Gastrocnemius medialis (tissue), 4 donors: ENCODE results near the gene GRPEL1.

Source experiments
- POLR2A ChIP-seq, 2 donors: fragments of 450-650 bp; IDR thresholded peaks; one replicate each; pipeline ENCODE4 v1.6.1; 2017; ENCODE audit warnings: antibody characterized with exemption in 2 of 2, mild to moderate bottlenecking in 2 of 2, moderate library complexity in 2 of 2
- TF ChIP-seq, protein P1 (sequence below), 5 experiments: fragments of 450-650 bp in 3 of 5; fragments of 200-600 bp in 2 of 5; sonication (generic) in 2 of 5; IDR thresholded peaks in 4 of 5; conservative IDR thresholded peaks in 1 of 5; 1 replicate in 4 of 5; 2 replicates in 1 of 5; pipeline ENCODE4 v1.5.1; 2016 to 2019; ENCODE audit warnings: antibody characterized with exemption in 5 of 5, mild to moderate bottlenecking in 3 of 5, moderate library complexity in 3 of 5

DNA sequence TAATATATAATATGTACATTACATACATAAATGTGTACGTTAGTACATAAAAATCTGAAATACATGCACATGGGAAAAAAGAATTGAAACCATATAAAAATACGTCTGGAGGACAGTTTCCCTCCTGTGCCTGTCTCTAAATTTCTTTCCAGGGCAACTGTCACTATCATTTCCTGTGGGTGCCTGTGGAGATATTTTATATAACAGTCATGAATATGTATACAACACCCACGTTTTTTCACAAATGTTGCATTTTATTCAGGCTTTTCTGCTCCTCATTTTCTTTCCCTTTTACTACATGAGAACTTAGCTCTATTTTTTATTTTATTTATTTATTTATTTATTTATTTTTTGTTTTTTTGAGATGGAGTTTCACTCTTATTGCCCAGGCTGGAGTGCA is 24.2 kb upstream of the GRPEL1 start:
- TF ChIP-seq POLR2A (IDR thresholded peaks at IDR 0.05), result no peak
- TF ChIP-seq, protein P1, sequence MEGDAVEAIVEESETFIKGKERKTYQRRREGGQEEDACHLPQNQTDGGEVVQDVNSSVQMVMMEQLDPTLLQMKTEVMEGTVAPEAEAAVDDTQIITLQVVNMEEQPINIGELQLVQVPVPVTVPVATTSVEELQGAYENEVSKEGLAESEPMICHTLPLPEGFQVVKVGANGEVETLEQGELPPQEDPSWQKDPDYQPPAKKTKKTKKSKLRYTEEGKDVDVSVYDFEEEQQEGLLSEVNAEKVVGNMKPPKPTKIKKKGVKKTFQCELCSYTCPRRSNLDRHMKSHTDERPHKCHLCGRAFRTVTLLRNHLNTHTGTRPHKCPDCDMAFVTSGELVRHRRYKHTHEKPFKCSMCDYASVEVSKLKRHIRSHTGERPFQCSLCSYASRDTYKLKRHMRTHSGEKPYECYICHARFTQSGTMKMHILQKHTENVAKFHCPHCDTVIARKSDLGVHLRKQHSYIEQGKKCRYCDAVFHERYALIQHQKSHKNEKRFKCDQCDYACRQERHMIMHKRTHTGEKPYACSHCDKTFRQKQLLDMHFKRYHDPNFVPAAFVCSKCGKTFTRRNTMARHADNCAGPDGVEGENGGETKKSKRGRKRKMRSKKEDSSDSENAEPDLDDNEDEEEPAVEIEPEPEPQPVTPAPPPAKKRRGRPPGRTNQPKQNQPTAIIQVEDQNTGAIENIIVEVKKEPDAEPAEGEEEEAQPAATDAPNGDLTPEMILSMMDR (IDR thresholded peaks at IDR 0.05 in 4 of 5, conservative IDR thresholded peaks at IDR 0.05 in 1 of 5), result no peak
